GM21529 (cell line): Measurements from ENCODE around the gene CCDC28A.
"Not testable (repeated sequence)": the region's sequence is repeated elsewhere in the genome, so short reads cannot be mapped to it uniquely, and the experiment has no call there.

Experiments
- ATAC-seq: cut with Tn5 transposase; IDR thresholded peaks from one replicate; pipeline ENCODE4 v1.9.1; 2021; ENCODE audit not compliant: unreplicated experiment

Gene CCDC28A

GRCh38 chr6:138773177-138774091 lies at the start of gene CCDC28A:
Gene CCDC28A, plus strand, starts transcription at chr6:138773769. Its CDS starts 2,352 bp downstream, at chr6:138776121.
- peak; percentile 93 for ATAC-seq

GRCh38 chr6:138724015-138724414 lies 49.6 kb upstream of the CCDC28A start:
- ATAC-seq, result no peak

- ATAC-seq, result no peak
Measured at GRCh38 chr6:138726066-138726756, 47.4 kb upstream of the CCDC28A start.

- no peak for ATAC-seq
Measured at GRCh38 chr6:138726757-138727097, 46.8 kb upstream of the CCDC28A start.

- ATAC-seq, result no peak
Measured at GRCh38 chr6:138727182-138727581, 46.4 kb upstream of the CCDC28A start.

GRCh38 chr6:138728662-138729061 lies 44.9 kb upstream of the CCDC28A start:
- ATAC-seq, result no peak

GRCh38 chr6:138730037-138730436 lies 43.5 kb upstream of the CCDC28A start:
- not testable (repeated sequence) for ATAC-seq

GRCh38 chr6:138734585-138734984 lies 39.0 kb upstream of the CCDC28A start:
- ATAC-seq, result no peak

GRCh38 chr6:138736640-138737039 lies 36.9 kb upstream of the CCDC28A start:
- no peak for ATAC-seq

GRCh38 chr6:138752017-138752416 lies 21.6 kb upstream of the CCDC28A start:
- ATAC-seq, result no peak

- ATAC-seq, result no peak
Measured at GRCh38 chr6:138757136-138757535, 16.4 kb upstream of the CCDC28A start.

- no peak for ATAC-seq
Measured at GRCh38 chr6:138765896-138766655, 7.5 kb upstream of the CCDC28A start.

- ATAC-seq, result no peak
Measured at GRCh38 chr6:138769102-138769676, 4.4 kb upstream of the CCDC28A start.

GRCh38 chr6:138772596-138773176 lies 883 bp upstream of the CCDC28A start:
- no peak for ATAC-seq

GRCh38 chr6:138774370-138774769 lies 801 bp downstream of the CCDC28A start:
- ATAC-seq, result no peak

- ATAC-seq, result no peak
Measured at GRCh38 chr6:138776659-138777058, 3.1 kb downstream of the CCDC28A start.

- no peak for ATAC-seq
Measured at GRCh38 chr6:138778331-138778730, 4.8 kb downstream of the CCDC28A start.

- ATAC-seq, result no peak
Measured at GRCh38 chr6:138782243-138782642, 8.7 kb downstream of the CCDC28A start.

- no peak for ATAC-seq
Measured at GRCh38 chr6:138785079-138785478, 11.5 kb downstream of the CCDC28A start.

- no peak for ATAC-seq
Measured at GRCh38 chr6:138785980-138786379, 12.4 kb downstream of the CCDC28A start.

- ATAC-seq, result no peak
Measured at GRCh38 chr6:138787138-138787537, 13.6 kb downstream of the CCDC28A start.
